H9 (cell line): Measurements from ENCODE around the gene RPS15A. TPM values are rescaled to one million over a fixed set of nuclear protein-coding genes. Genes with fewer than 3 reads are reported as not detected.

Experiments used
- DNase-seq: peaks from one replicate; pipeline ENCODE4 v3.0.0-alpha.2; 2017
- H2AFZ ChIP-seq: one replicate; pipeline ENCODE4 v1.6.1; 2013; ENCODE audit warnings: mild to moderate bottlenecking, low read length, control low read depth, moderate library complexity
- H2AK5ac ChIP-seq: 2 replicates; pipeline ENCODE4 v1.6.1; 2013; ENCODE audit warnings: low read length, control low read depth, mixed read lengths; ENCODE audit not compliant: insufficient read length
- H2BK120ac ChIP-seq: one replicate; pipeline ENCODE4 v1.6.1; 2013; ENCODE audit warnings: low read depth, mild to moderate bottlenecking, low read length, control low read depth, inconsistent platforms; ENCODE audit not compliant: poor library complexity, severe bottlenecking
- H2BK12ac ChIP-seq: 2 replicates; pipeline ENCODE4 v1.6.1; 2013; ENCODE audit warnings: low read length, control low read depth, mixed read lengths, low read depth; ENCODE audit not compliant: insufficient read length
- H2BK15ac ChIP-seq: 2 replicates; pipeline ENCODE4 v1.6.1; 2013; ENCODE audit warnings: low read depth, low read length, control low read depth
- H2BK20ac ChIP-seq: one replicate; pipeline ENCODE4 v1.6.1; 2013; ENCODE audit warnings: low read depth, mild to moderate bottlenecking, low read length, control low read depth, inconsistent platforms; ENCODE audit not compliant: poor library complexity, severe bottlenecking
- H2BK5ac ChIP-seq: 2 replicates; pipeline ENCODE4 v1.6.1; 2013; ENCODE audit warnings: low read length, control low read depth, mixed read lengths; ENCODE audit not compliant: insufficient read length
- H3K14ac ChIP-seq: 2 replicates; pipeline ENCODE4 v1.6.1; 2013; ENCODE audit warnings: low read length, control low read depth; ENCODE audit not compliant: insufficient read depth
- H3K18ac ChIP-seq: 2 replicates; pipeline ENCODE4 v1.6.1; 2013; ENCODE audit warnings: low read depth, mild to moderate bottlenecking, mixed read lengths, low read length, control low read depth; ENCODE audit not compliant: insufficient read length
- H3K23ac ChIP-seq: 2 replicates; pipeline ENCODE4 v1.6.1; 2013; ENCODE audit warnings: low read length, control low read depth, mixed read lengths, low read depth; ENCODE audit not compliant: insufficient read length
- H3K23me2 ChIP-seq: 2 replicates; pipeline ENCODE4 v1.6.1; 2013; ENCODE audit warnings: low read depth, mild to moderate bottlenecking, mixed read lengths, low read length, control low read depth; ENCODE audit not compliant: insufficient read length, poor library complexity, severe bottlenecking
- H3K27ac ChIP-seq: 2 replicates; pipeline ENCODE4 v1.5.1; 2013; ENCODE audit warnings: low read length, control low read depth, mixed read lengths, low read depth; ENCODE audit not compliant: insufficient read length
- H3K27me3 ChIP-seq: 2 replicates; pipeline ENCODE4 v1.6.1; 2013; ENCODE audit warnings: low read length, control low read depth, inconsistent platforms; ENCODE audit not compliant: insufficient read depth
- H3K4ac ChIP-seq: 2 replicates; pipeline ENCODE4 v1.6.1; 2013; ENCODE audit warnings: low read depth, mild to moderate bottlenecking, control low read depth, inconsistent platforms, low read length, moderate library complexity
- H3K4me1 ChIP-seq: 2 replicates; pipeline ENCODE4 v1.6.1; 2013; ENCODE audit warnings: low read length, control low read depth, inconsistent platforms; ENCODE audit not compliant: insufficient read depth
- H3K4me2 ChIP-seq: 2 replicates; pipeline ENCODE4 v1.6.1; 2013; ENCODE audit warnings: low read length, control low read depth, mixed read lengths; ENCODE audit not compliant: insufficient read length, insufficient read depth
- H3K56ac ChIP-seq: 2 replicates; pipeline ENCODE4 v1.6.1; 2013; ENCODE audit warnings: low read depth, mild to moderate bottlenecking, mixed read lengths, low read length, control low read depth; ENCODE audit not compliant: insufficient read length
- H3K79me1 ChIP-seq: 2 replicates; pipeline ENCODE4 v1.6.1; 2013; ENCODE audit warnings: low read depth, mild to moderate bottlenecking, moderate library complexity, low read length, control low read depth, inconsistent platforms; ENCODE audit not compliant: insufficient read depth, poor library complexity, severe bottlenecking
- H3K79me2 ChIP-seq: 2 replicates; pipeline ENCODE4 v1.6.1; 2013; ENCODE audit warnings: low read length, control low read depth, inconsistent platforms; ENCODE audit not compliant: insufficient read depth
- H3K9ac ChIP-seq: 2 replicates; pipeline ENCODE4 v1.6.1; 2013; ENCODE audit warnings: low read length, control low read depth, mixed read lengths; ENCODE audit not compliant: insufficient read length; ENCODE audit errors: extremely low read depth
- H3K9me3 ChIP-seq: one replicate; pipeline ENCODE4 v1.6.1; 2013; ENCODE audit warnings: low read depth, low read length, inconsistent platforms; ENCODE audit not compliant: control insufficient read depth
- H3T11ph ChIP-seq: one replicate; pipeline ENCODE4 v1.6.1; 2013; ENCODE audit warnings: mild to moderate bottlenecking, low read length, control low read depth, inconsistent platforms
- H4K20me1 ChIP-seq: one replicate; pipeline ENCODE4 v1.6.1; 2013; ENCODE audit not compliant: control insufficient read depth, insufficient read length, insufficient read depth
- H4K5ac ChIP-seq: 2 replicates; pipeline ENCODE4 v1.6.1; 2013; ENCODE audit warnings: low read depth, mild to moderate bottlenecking, mixed read lengths, low read length, control low read depth; ENCODE audit not compliant: insufficient read length
- H4K8ac ChIP-seq: replicated peaks from 2 replicates; pipeline ENCODE4 v1.6.1; 2013; ENCODE audit warnings: low read length, control low read depth, mixed read lengths, low read depth; ENCODE audit not compliant: insufficient read length
- H4K91ac ChIP-seq: 2 replicates; pipeline ENCODE4 v1.6.1; 2013; ENCODE audit warnings: low read depth, mild to moderate bottlenecking, moderate library complexity, mixed read lengths, low read length, control low read depth; ENCODE audit not compliant: insufficient read length
- H3K27ac Mint-ChIP-seq, 3 experiments: 2 replicates in 2 of 3; 3 replicates in 1 of 3; pipeline ENCODE4 v1.8.0; 2020 to 2021; ENCODE audit warnings: mixed read lengths in 3 of 3, mild to moderate bottlenecking in 1 of 3, moderate library complexity in 1 of 3
- H3K27me3 Mint-ChIP-seq: 2 replicates; pipeline ENCODE4 v1.8.0; 2021; ENCODE audit warnings: low read depth, mild to moderate bottlenecking, moderate library complexity, mixed read lengths
- H3K36me3 Mint-ChIP-seq, 3 experiments: 2 replicates in 2 of 3; 3 replicates in 1 of 3; pipeline ENCODE4 v1.8.0; 2020 to 2021; ENCODE audit warnings: low read depth in 3 of 3, mixed read lengths in 3 of 3; ENCODE audit not compliant: insufficient read depth in 1 of 3
- H3K4me1 Mint-ChIP-seq, 2 experiments: 2 replicates each; pipeline ENCODE4 v1.8.0; 2020; ENCODE audit warnings: mixed read lengths in 2 of 2
- H3K4me3 Mint-ChIP-seq, 2 experiments: 2 replicates in 1 of 2; 3 replicates in 1 of 2; pipeline ENCODE4 v1.8.0; 2020 to 2021; ENCODE audit warnings: mild to moderate bottlenecking in 2 of 2, mixed read lengths in 2 of 2, moderate library complexity in 1 of 2
- H3K9me3 Mint-ChIP-seq, 2 experiments: 2 replicates in 1 of 2; 3 replicates in 1 of 2; pipeline ENCODE4 v1.8.0; 2020; ENCODE audit warnings: mild to moderate bottlenecking in 2 of 2, mixed read lengths in 2 of 2, moderate library complexity in 1 of 2
- WGBS: extraction: QIAGEN DNeasy Blood & Tissue Kit; methylation state at CpG from one replicate; pipeline ENCODE4 v1.1.7; 2013; ENCODE audit warnings: missing lambda C conversion rate, low lambda C conversion rate, mixed read lengths; ENCODE audit not compliant: insufficient read length; ENCODE audit errors: extremely low coverage; 5-methylcytosine and 5-hydroxymethylcytosine counted together
- total RNA-seq: library from RNA; stranded (reverse); gene quantifications from 2 replicates; pipeline ENCODE4 v1.2.1, GENCODE V29; 2021
- TF ChIP-seq, protein P1 (sequence below): fragments of 200-600 bp; sonication (generic); conservative IDR thresholded peaks from 3 replicates; pipeline ENCODE4 v1.8.0; 2021; ENCODE audit warnings: antibody characterized with exemption, mild to moderate bottlenecking

RPS15A gene
- total RNA-seq, 1 experiment from 2014 or later, result 1,990 TPM

DNA sequence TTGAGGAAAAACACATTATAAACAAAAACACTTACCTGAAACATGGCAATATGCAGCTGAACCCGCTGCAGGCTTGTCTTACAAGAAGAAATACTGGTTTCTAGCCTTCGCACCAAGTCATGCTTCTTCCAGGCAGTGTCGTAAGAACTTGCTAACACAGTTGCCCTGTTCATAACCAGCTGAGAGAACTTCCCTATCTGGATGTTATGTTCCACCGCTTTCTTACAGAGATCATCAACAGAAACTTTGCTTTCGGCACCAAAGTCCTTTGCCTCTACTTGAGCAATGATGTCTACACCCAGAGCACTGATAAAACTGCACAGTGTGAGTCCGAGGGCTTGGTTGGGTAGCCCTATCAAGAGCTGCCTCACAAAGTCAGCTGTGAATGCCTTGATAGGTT lies 39.1 kb upstream of the RPS15A start:
- Histone ChIP-seq H3K9ac (peak overlapping the region; percentile 22), H3K14ac (no peak overlapping the region), H2BK12ac (no peak overlapping the region), H2AFZ (no peak overlapping the region), H3K27ac (no peak overlapping the region), H2BK5ac (no peak overlapping the region), H2BK120ac (no peak overlapping the region), H4K91ac (no peak overlapping the region), H3K23me2 (no peaks in the 10 kb centered on the region), H3K4me2 (no peak overlapping the region), H3K27me3 (no peaks in the 10 kb centered on the region), H3K56ac (no peak overlapping the region), H2AK5ac (no peak overlapping the region), H3K4ac (no peak overlapping the region), H3K18ac (no peak overlapping the region), H3K23ac (no peak overlapping the region), H3K9me3 (no peaks in the 10 kb centered on the region), H2BK15ac (no peak overlapping the region), H4K8ac (no peak overlapping the region), H3K79me2 (no peaks in the 10 kb centered on the region), H2BK20ac (no peak overlapping the region), H3K4me1 (no peaks in the 10 kb centered on the region), H3K79me1 (no peaks in the 10 kb centered on the region), H3T11ph (no peak overlapping the region), H4K5ac (no peak overlapping the region), H4K20me1 (no peaks in the 10 kb centered on the region)
- peaks cover 31 to 61% (median 54%) of the 10 kb centered on the region in 3 experiments; a peak in 6 of 7 replicates for H3K36me3 Mint-ChIP-seq
- no peaks in the 10 kb centered on the region for H3K27me3 Mint-ChIP-seq
- H3K9me3 Mint-ChIP-seq, result no peaks in the 10 kb centered on the region
- TF ChIP-seq, protein P1, sequence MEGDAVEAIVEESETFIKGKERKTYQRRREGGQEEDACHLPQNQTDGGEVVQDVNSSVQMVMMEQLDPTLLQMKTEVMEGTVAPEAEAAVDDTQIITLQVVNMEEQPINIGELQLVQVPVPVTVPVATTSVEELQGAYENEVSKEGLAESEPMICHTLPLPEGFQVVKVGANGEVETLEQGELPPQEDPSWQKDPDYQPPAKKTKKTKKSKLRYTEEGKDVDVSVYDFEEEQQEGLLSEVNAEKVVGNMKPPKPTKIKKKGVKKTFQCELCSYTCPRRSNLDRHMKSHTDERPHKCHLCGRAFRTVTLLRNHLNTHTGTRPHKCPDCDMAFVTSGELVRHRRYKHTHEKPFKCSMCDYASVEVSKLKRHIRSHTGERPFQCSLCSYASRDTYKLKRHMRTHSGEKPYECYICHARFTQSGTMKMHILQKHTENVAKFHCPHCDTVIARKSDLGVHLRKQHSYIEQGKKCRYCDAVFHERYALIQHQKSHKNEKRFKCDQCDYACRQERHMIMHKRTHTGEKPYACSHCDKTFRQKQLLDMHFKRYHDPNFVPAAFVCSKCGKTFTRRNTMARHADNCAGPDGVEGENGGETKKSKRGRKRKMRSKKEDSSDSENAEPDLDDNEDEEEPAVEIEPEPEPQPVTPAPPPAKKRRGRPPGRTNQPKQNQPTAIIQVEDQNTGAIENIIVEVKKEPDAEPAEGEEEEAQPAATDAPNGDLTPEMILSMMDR, result no peak
- WGBS, result no CpG with 5 or more reads among the region's 6 CpGs
- DNase-seq, result no peak
- peak overlapping the region in 1 of 3 experiments; percentile 79; a peak in 4 of 7 replicates for H3K27ac Mint-ChIP-seq
- peaks cover 6 to 8% of the 10 kb centered on the region in 2 experiments for H3K4me1 Mint-ChIP-seq
- no peak overlapping the region for H3K4me3 Mint-ChIP-seq
